ELR (cell line): Measurements from ENCODE around the gene TJP3.

Experiments used
- DNase-seq: peaks from one replicate; pipeline ENCODE4 v3.0.0-alpha.2; 2015; ENCODE audit warnings: low read depth

The TJP3 gene

GRCh38 chr19:3670796-3671679 is 37.1 kb upstream of the TJP3 start:
- DNase-seq = peak; percentile 73

GRCh38 chr19:3671680-3672574 is 36.3 kb upstream of the TJP3 start:
- peak; percentile 66 for DNase-seq

- no peak for DNase-seq
Measured at GRCh38 chr19:3672575-3672948, 35.6 kb upstream of the TJP3 start.

GRCh38 chr19:3672993-3673392 is 35.2 kb upstream of the TJP3 start:
- no peak for DNase-seq

- no peak for DNase-seq
Measured at GRCh38 chr19:3673506-3674439, 34.4 kb upstream of the TJP3 start.

- DNase-seq = no peak
Measured at GRCh38 chr19:3674784-3675543, 33.2 kb upstream of the TJP3 start.

- no peak for DNase-seq
Measured at GRCh38 chr19:3678188-3678587, 30.0 kb upstream of the TJP3 start.

GRCh38 chr19:3679138-3679537 is 29.0 kb upstream of the TJP3 start:
- no peak for DNase-seq

GRCh38 chr19:3679581-3679980 is 28.6 kb upstream of the TJP3 start:
- no peak for DNase-seq

- DNase-seq = no peak
Measured at GRCh38 chr19:3680939-3681338, 27.2 kb upstream of the TJP3 start.

- no peak for DNase-seq
Measured at GRCh38 chr19:3682286-3682685, 25.9 kb upstream of the TJP3 start.

- peak; percentile 30 for DNase-seq
Measured at GRCh38 chr19:3682741-3683404, 25.3 kb upstream of the TJP3 start.

- peak; percentile 86 for DNase-seq
Measured at GRCh38 chr19:3683405-3684053, 24.7 kb upstream of the TJP3 start.

- peak; percentile 89 for DNase-seq
Measured at GRCh38 chr19:3684054-3684816, 23.9 kb upstream of the TJP3 start.

GRCh38 chr19:3684817-3685410 is 23.3 kb upstream of the TJP3 start:
- DNase-seq = no peak

- DNase-seq = no peak
Measured at GRCh38 chr19:3687393-3687773, 20.8 kb upstream of the TJP3 start.

- no peak for DNase-seq
Measured at GRCh38 chr19:3687774-3688706, 20.1 kb upstream of the TJP3 start.
